Measurements from ENCODE around the gene ZIM2.

GRCh38 chr19:56875717-56876116, 35.2 kb upstream of the ZIM2 start:
- TF ChIP-seq, protein P1, sequence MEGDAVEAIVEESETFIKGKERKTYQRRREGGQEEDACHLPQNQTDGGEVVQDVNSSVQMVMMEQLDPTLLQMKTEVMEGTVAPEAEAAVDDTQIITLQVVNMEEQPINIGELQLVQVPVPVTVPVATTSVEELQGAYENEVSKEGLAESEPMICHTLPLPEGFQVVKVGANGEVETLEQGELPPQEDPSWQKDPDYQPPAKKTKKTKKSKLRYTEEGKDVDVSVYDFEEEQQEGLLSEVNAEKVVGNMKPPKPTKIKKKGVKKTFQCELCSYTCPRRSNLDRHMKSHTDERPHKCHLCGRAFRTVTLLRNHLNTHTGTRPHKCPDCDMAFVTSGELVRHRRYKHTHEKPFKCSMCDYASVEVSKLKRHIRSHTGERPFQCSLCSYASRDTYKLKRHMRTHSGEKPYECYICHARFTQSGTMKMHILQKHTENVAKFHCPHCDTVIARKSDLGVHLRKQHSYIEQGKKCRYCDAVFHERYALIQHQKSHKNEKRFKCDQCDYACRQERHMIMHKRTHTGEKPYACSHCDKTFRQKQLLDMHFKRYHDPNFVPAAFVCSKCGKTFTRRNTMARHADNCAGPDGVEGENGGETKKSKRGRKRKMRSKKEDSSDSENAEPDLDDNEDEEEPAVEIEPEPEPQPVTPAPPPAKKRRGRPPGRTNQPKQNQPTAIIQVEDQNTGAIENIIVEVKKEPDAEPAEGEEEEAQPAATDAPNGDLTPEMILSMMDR (IDR thresholded peaks at IDR 0.05): no peak
- no peak for TF ChIP-seq POLR2A (IDR thresholded peaks at IDR 0.05)

Measured in adrenal gland (tissue), 5 donors.